ENCODE measurements around the gene NBPF10.
"Not testable (repeated sequence)": the region's sequence is repeated elsewhere in the genome, so short reads cannot be mapped to it uniquely, and the experiment has no call there.

The NBPF10 gene, protein sequence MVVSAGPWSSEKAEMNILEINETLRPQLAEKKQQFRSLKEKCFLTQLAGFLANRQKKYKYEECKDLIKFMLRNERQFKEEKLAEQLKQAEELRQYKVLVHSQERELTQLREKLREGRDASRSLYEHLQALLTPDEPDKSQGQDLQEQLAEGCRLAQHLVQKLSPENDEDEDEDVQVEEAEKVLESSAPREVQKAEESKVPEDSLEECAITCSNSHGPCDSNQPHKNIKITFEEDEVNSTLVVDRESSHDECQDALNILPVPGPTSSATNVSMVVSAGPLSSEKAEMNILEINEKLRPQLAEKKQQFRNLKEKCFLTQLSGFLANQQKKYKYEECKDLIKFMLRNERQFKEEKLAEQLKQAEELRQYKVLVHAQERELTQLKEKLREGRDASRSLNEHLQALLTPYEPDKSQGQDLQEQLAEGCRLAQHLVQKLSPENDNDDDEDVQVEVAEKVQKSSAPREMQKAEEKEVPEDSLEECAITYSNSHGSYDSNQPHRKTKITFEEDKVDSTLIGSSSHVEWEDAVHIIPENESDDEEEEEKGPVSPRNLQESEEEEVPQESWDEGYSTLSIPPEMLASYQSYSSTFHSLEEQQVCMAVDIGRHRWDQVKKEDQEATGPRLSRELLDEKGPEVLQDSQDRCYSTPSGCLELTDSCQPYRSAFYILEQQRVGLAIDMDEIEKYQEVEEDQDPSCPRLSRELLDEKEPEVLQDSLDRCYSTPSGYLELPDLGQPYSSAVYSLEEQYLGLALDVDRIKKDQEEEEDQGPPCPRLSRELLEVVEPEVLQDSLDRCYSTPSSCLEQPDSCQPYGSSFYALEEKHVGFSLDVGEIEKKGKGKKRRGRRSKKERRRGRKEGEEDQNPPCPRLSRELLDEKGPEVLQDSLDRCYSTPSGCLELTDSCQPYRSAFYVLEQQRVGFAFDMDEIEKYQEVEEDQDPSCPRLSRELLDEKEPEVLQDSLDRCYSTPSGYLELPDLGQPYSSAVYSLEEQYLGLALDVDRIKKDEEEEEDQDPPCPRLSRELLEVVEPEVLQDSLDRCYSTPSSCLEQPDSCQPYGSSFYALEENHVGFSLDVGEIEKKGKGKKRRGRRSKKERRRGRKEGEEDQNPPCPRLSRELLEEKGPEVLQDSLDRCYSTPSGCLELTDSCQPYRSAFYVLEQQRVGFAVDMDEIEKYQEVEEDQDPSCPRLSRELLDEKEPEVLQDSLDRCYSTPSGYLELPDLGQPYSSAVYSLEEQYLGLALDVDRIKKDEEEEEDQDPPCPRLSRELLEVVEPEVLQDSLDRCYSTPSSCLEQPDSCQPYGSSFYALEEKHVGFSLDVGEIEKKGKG (N-terminal part only)

DNA sequence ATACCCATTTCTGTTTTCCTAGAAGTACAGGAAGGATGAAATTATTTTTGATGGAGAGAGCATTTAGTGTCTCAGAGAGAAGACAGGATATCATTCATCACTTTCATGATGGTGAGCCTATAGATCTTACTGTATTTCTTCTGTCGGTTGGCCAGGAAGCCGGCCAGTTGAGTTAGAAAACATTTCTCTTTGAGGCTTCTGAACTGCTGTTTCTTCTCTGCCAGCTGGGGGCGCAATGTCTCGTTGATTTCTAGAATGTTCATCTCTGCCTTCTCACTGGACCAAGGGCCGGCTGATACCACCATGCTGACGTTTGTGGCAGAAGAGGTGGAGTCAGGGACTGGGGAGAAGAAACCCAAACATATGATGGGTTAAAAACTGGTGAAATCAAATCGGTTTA is at the start of gene NBPF10:
NBPF10 (minus strand) TSS at position 340 of the 400 bp plus-strand sequence; CDS start at position 305, 35 bp downstream.
- DNase-seq (ENCODE audit: low read depth), result not testable (repeated sequence)

DNA sequence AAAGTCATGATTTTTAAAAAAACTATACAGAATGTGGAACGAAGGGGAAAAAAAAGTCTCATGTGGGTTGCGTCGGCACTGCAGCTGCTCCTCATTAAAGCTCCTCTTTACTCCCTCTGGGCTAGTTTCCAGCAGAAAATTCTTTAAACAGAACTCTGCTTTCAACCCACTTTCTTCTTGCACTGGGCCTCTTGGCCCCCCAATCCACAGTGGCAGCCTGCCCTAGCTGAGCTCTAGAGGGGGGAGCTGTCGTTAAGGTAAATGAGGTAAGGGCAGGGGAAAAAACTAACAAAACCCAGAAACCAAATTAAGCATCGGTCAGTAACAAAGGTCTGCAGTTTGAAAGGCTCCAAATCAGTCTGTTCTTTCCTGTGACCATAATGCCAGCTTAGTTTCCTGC is 29.9 kb upstream of the NBPF10 start:
- not testable (repeated sequence) for DNase-seq (ENCODE audit: low read depth)

DNA sequence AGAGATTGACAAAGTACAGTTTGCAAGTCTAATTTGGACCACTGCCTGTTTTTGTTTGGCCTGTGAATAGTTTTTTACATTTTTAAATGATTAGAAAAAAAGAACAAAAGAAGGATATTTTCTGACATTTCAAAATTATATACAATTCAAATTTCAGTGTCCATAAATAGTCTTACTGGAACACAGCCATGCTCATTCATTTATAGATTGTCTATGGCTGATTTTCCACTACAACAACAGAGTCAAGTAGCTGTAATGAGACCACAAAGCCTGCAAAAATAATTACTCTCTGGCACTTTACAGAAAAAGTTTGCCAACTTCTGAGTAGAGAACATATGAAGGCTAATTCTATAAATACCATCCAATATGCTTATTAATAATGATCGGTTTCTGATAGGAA is 23.1 kb upstream of the NBPF10 start:
- DNase-seq (ENCODE audit: low read depth), result not testable (repeated sequence)

DNA sequence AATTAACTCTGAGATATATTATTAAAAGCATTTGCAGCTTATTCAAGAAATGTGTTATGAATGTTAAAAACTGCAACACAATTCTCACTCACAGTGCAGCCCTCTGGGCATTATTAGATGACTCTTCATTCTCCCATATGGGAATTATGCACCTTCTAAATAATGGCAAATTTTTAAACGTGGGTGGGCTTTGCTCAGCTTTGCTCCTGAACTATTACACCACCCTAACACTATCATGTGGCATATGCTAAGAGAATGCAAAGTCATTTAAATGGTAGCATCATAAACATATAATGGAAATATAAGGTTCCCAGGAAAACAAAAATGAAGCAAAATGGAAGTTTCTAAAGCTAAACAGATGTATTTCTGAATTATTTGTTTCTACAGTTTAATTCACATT is 22.7 kb upstream of the NBPF10 start:
- not testable (repeated sequence) for DNase-seq (ENCODE audit: low read depth)

Measured in activated T-helper 9 cell treated with anti-CD3 and anti-CD28 coated beads, Interleukin-2, amount 50 U/mL, for 16 hours (primary cell).